BLaER1 treated with 17β-estradiol and CSF1 and Interleukin-3, amounts not matched to agents 10 nM and 100 nM (cell line): Measurements from ENCODE around the gene ELOVL1.

Experiments
- H3K27ac ChIP-seq, 11 experiments: shearing (Covaris generic); formaldehyde crosslinking; 2 replicates each; pipeline ENCODE4 v1.8.1; 2022
- H3K27me3 ChIP-seq, 11 experiments: shearing (Covaris generic); formaldehyde crosslinking; 2 replicates each; pipeline ENCODE4 v1.8.1; 2022
- H3K36me3 ChIP-seq, 11 experiments: shearing (Covaris generic); formaldehyde crosslinking; 2 replicates each; pipeline ENCODE4 v1.8.1; 2022
- H3K4me1 ChIP-seq, 10 experiments: shearing (Covaris generic); formaldehyde crosslinking; 2 replicates each; pipeline ENCODE4 v1.8.1; 2022
- H3K4me2 ChIP-seq, 11 experiments: shearing (Covaris generic); formaldehyde crosslinking; 2 replicates each; pipeline ENCODE4 v1.8.1; 2022
- H3K4me3 ChIP-seq, 10 experiments: shearing (Covaris generic); formaldehyde crosslinking; 2 replicates each; pipeline ENCODE4 v1.8.1; 2022
- H3K9ac ChIP-seq, 11 experiments: shearing (Covaris generic); formaldehyde crosslinking; 2 replicates each; pipeline ENCODE4 v1.8.1; 2022
- H3K9me3 ChIP-seq, 11 experiments: shearing (Covaris generic); formaldehyde crosslinking; replicated peaks in 1 of 11; 2 replicates each; pipeline ENCODE4 v1.8.1; 2022
- H4K20me1 ChIP-seq, 11 experiments: shearing (Covaris generic); formaldehyde crosslinking; 2 replicates each; pipeline ENCODE4 v1.8.1; 2022
- Cebpa-rat ChIP-seq, 11 experiments: shearing (Covaris generic); IDR thresholded peaks; 2 replicates each; pipeline ENCODE4 v1.8.1; 2022

ELOVL1 gene

GRCh38 chr1:43319766-43320165, 48.0 kb downstream of the ELOVL1 start:
- no peaks in the 10 kb centered on the region for H3K27me3 ChIP-seq
- H3K4me3 ChIP-seq = no peak overlapping the region
- H3K4me2 ChIP-seq = no peak overlapping the region
- no peak overlapping the region for H3K9ac ChIP-seq
- H3K9me3 ChIP-seq = peaks cover 0 to 6% (median 0%) of the 10 kb centered on the region in 11 experiments; a peak in 2 of 22 replicates
- no peaks in the 10 kb centered on the region for H4K20me1 ChIP-seq
- peaks cover 0 to 30% (median 0%) of the 10 kb centered on the region in 11 experiments; a peak in 4 of 22 replicates for H3K36me3 ChIP-seq
- no peak for TF ChIP-seq Cebpa-rat (IDR thresholded peaks at IDR 0.05)
- H3K4me1 ChIP-seq = peaks cover 7 to 14% (median 12%) of the 10 kb centered on the region in 10 experiments; a peak in 19 of 20 replicates
- H3K27ac ChIP-seq = no peak overlapping the region

- peaks cover 0 to 30% (median 0%) of the 10 kb centered on the region in 11 experiments; a peak in 4 of 22 replicates for H3K36me3 ChIP-seq
- peaks cover 3 to 9% (median 7%) of the 10 kb centered on the region in 10 experiments; a peak in 18 of 20 replicates for H3K4me1 ChIP-seq
- no peak overlapping the region for H3K9ac ChIP-seq
- no peak overlapping the region for H3K27ac ChIP-seq
- H3K4me2 ChIP-seq = no peak overlapping the region
- H3K9me3 ChIP-seq = 0 out of 22 replicates have a peak, but pooled peaks cover 0 to 5% (median 0%) of the 10 kb centered on the region in 11 experiments
- TF ChIP-seq Cebpa-rat (IDR thresholded peaks at IDR 0.05) = no peak
- no peak overlapping the region for H3K4me3 ChIP-seq
- no peaks in the 10 kb centered on the region for H4K20me1 ChIP-seq
- no peaks in the 10 kb centered on the region for H3K27me3 ChIP-seq
Observed at GRCh38 chr1:43319288-43319687, 48.5 kb downstream of the ELOVL1 start.

GRCh38 chr1:43318831-43319230, 49.0 kb downstream of the ELOVL1 start:
- no peak for TF ChIP-seq Cebpa-rat (IDR thresholded peaks at IDR 0.05)
- H3K27ac ChIP-seq = no peak overlapping the region
- H3K9me3 ChIP-seq = 0 out of 22 replicates have a peak, but pooled peaks cover 0 to 5% (median 0%) of the 10 kb centered on the region in 11 experiments
- no peak overlapping the region for H3K4me2 ChIP-seq
- H3K4me3 ChIP-seq = no peak overlapping the region
- no peak overlapping the region for H3K9ac ChIP-seq
- H4K20me1 ChIP-seq = no peaks in the 10 kb centered on the region
- H3K4me1 ChIP-seq = peaks cover 0 to 5% (median 3%) of the 10 kb centered on the region in 10 experiments; a peak in 13 of 20 replicates
- peaks cover 0 to 30% (median 0%) of the 10 kb centered on the region in 11 experiments; a peak in 4 of 22 replicates for H3K36me3 ChIP-seq
- H3K27me3 ChIP-seq = no peaks in the 10 kb centered on the region

GRCh38 chr1:43317817-43318471, 49.9 kb downstream of the ELOVL1 start:
- no peak for TF ChIP-seq Cebpa-rat (IDR thresholded peaks at IDR 0.05)
- Histone ChIP-seq H3K4me1 (no peaks in the 10 kb centered on the region), H4K20me1 (no peaks in the 10 kb centered on the region), H3K36me3 (peaks cover 0 to 38% (median 0%) of the 10 kb centered on the region in 11 experiments; a peak in 4 of 22 replicates), H3K27me3 (no peaks in the 10 kb centered on the region), H3K9me3 (0 out of 22 replicates have a peak, but pooled peaks cover 0 to 4% (median 0%) of the 10 kb centered on the region in 11 experiments), H3K9ac (no peak overlapping the region), H3K4me2 (no peak overlapping the region), H3K27ac (no peak overlapping the region), H3K4me3 (no peak overlapping the region)

- Histone ChIP-seq H3K4me2 (no peak overlapping the region), H3K4me3 (no peak overlapping the region), H3K9ac (no peak overlapping the region), H4K20me1 (no peaks in the 10 kb centered on the region; a peak in 1 of 22 replicates), H3K27me3 (no peaks in the 10 kb centered on the region), H3K36me3 (peaks cover 0 to 43% (median 0%) of the 10 kb centered on the region in 11 experiments; a peak in 4 of 22 replicates), H3K4me1 (no peaks in the 10 kb centered on the region), H3K27ac (no peak overlapping the region), H3K9me3 (0 out of 22 replicates have a peak, but pooled peaks cover 0 to 4% (median 0%) of the 10 kb centered on the region in 11 experiments)
- no peak for TF ChIP-seq Cebpa-rat (IDR thresholded peaks at IDR 0.05)
Observed at GRCh38 chr1:43316738-43317520, 50.9 kb downstream of the ELOVL1 start.

- no peaks in the 10 kb centered on the region for H3K9me3 ChIP-seq
- no peaks in the 10 kb centered on the region; a peak in 1 of 22 replicates for H4K20me1 ChIP-seq
- no peak overlapping the region for H3K4me3 ChIP-seq
- no peak for TF ChIP-seq Cebpa-rat (IDR thresholded peaks at IDR 0.05)
- no peaks in the 10 kb centered on the region for H3K27me3 ChIP-seq
- H3K4me1 ChIP-seq = no peaks in the 10 kb centered on the region
- H3K27ac ChIP-seq = no peak overlapping the region
- no peak overlapping the region for H3K4me2 ChIP-seq
- H3K9ac ChIP-seq = no peak overlapping the region
- peaks cover 0 to 43% (median 0%) of the 10 kb centered on the region in 11 experiments; a peak in 3 of 22 replicates for H3K36me3 ChIP-seq
Observed at GRCh38 chr1:43315963-43316737, 51.7 kb downstream of the ELOVL1 start.

GRCh38 chr1:43315481-43315880, 52.3 kb downstream of the ELOVL1 start:
- Histone ChIP-seq H3K4me2 (no peak overlapping the region), H3K4me1 (no peaks in the 10 kb centered on the region), H3K9me3 (no peaks in the 10 kb centered on the region), H4K20me1 (no peaks in the 10 kb centered on the region; a peak in 1 of 22 replicates), H3K27ac (no peak overlapping the region), H3K4me3 (no peak overlapping the region), H3K27me3 (no peaks in the 10 kb centered on the region), H3K36me3 (peaks cover 0 to 47% (median 0%) of the 10 kb centered on the region in 11 experiments; a peak in 3 of 22 replicates), H3K9ac (no peak overlapping the region)
- no peak for TF ChIP-seq Cebpa-rat (IDR thresholded peaks at IDR 0.05)

- no peaks in the 10 kb centered on the region; a peak in 1 of 22 replicates for H4K20me1 ChIP-seq
- no peaks in the 10 kb centered on the region for H3K27me3 ChIP-seq
- no peaks in the 10 kb centered on the region for H3K9me3 ChIP-seq
- no peak overlapping the region for H3K9ac ChIP-seq
- no peak overlapping the region for H3K4me2 ChIP-seq
- no peak for TF ChIP-seq Cebpa-rat (IDR thresholded peaks at IDR 0.05)
- peaks cover 0 to 51% (median 0%) of the 10 kb centered on the region in 11 experiments; a peak in 4 of 22 replicates for H3K36me3 ChIP-seq
- H3K27ac ChIP-seq = no peak overlapping the region
- no peaks in the 10 kb centered on the region for H3K4me1 ChIP-seq
- no peak overlapping the region for H3K4me3 ChIP-seq
Observed at GRCh38 chr1:43314233-43314632, 53.6 kb downstream of the ELOVL1 start.
